OCI-LY7 (cell line): ENCODE results near the gene TPST2. TPM values are rescaled to one million over a fixed set of nuclear protein-coding genes. Genes with fewer than 3 reads are reported as not detected.

ENCODE experiments used
- BruUV-seq: library from RNA; stranded (reverse); fragments of 400-500 nt; replicated peaks from 2 replicates; lab custom pipeline; 2021; lab: Mats Ljungman, UMichigan
- CTCF ChIA-PET: fragments of 300-600 bp; sonication (Branson Sonifier 250); formaldehyde crosslinking; loops from one replicate; lab custom pipeline; 2022; ENCODE audit warnings: antibody characterized with exemption; ENCODE audit not compliant: unreplicated experiment; lab: Charles Lee
- POLR2A ChIA-PET: fragments of 300-600 bp; sonication (Branson Sonifier 250); formaldehyde crosslinking; loops from one replicate; lab custom pipeline; 2022; ENCODE audit warnings: antibody characterized with exemption; lab: Charles Lee
- DNase-seq: peaks from one replicate; pipeline ENCODE4 v3.0.0-alpha.2; 2015; ENCODE audit warnings: low spot score
- H2AFZ ChIP-seq: fragments of 200-600 bp; sonication (generic), shearing (Covaris generic); 2 replicates; pipeline ENCODE4 v1.6.1; 2014; ENCODE audit warnings: mild to moderate bottlenecking, antibody characterized with exemption, low read length, moderate library complexity
- H3K27ac ChIP-seq: fragments of 200-600 bp; sonication (generic); 2 replicates; pipeline ENCODE4 v1.5.1; 2014; ENCODE audit warnings: mixed run types, low read depth, mild to moderate bottlenecking, moderate library complexity, low read length, inconsistent platforms; ENCODE audit not compliant: poor library complexity, severe bottlenecking
- H3K36me3 ChIP-seq: fragments of 200-600 bp; sonication (generic); 2 replicates; pipeline ENCODE4 v1.6.1; 2014; ENCODE audit warnings: mild to moderate bottlenecking, antibody characterized with exemption, low read length, moderate library complexity, mixed read lengths; ENCODE audit not compliant: insufficient read depth
- H3K4me1 ChIP-seq: fragments of 200-600 bp; sonication (generic); 2 replicates; pipeline ENCODE4 v1.5.1; 2014; ENCODE audit warnings: mild to moderate bottlenecking, low read length; ENCODE audit not compliant: insufficient read depth, poor library complexity, severe bottlenecking
- H3K4me2 ChIP-seq: fragments of 200-600 bp; sonication (generic); 2 replicates; pipeline ENCODE4 v1.6.1; 2014; ENCODE audit warnings: mild to moderate bottlenecking, low read length
- H3K4me3 ChIP-seq: fragments of 200-600 bp; sonication (generic); 2 replicates; pipeline ENCODE4 v1.5.1; 2014; ENCODE audit warnings: mild to moderate bottlenecking, low read depth, low read length; ENCODE audit not compliant: poor library complexity, severe bottlenecking
- H3K79me2 ChIP-seq: fragments of 200-600 bp; sonication (generic); 2 replicates; pipeline ENCODE4 v1.6.1; 2016; ENCODE audit warnings: low read depth, mild to moderate bottlenecking, low read length, moderate library complexity, mixed read lengths; ENCODE audit not compliant: insufficient read depth
- H3K9me2 ChIP-seq: fragments of 200-600 bp; sonication (generic); 2 replicates; pipeline ENCODE4 v1.6.1; 2016; ENCODE audit warnings: mild to moderate bottlenecking, low read length, mixed read lengths; ENCODE audit not compliant: insufficient read depth
- H3K9me3 ChIP-seq: fragments of 200-600 bp; sonication (generic); 2 replicates; pipeline ENCODE4 v1.6.1; 2014; ENCODE audit warnings: mild to moderate bottlenecking, mixed run types, low read length, mixed read lengths
- H4K20me1 ChIP-seq: fragments of 200-600 bp; sonication (generic); 2 replicates; pipeline ENCODE4 v1.6.1; 2014; ENCODE audit warnings: mild to moderate bottlenecking, antibody characterized with exemption, low read length, moderate library complexity, mixed read lengths; ENCODE audit not compliant: insufficient read depth
- CTCF ChIP-seq: fragments of 200-600 bp; sonication (generic); conservative IDR thresholded peaks from 2 replicates; pipeline ENCODE4 v1.5.1; 2014; ENCODE audit warnings: mild to moderate bottlenecking, antibody characterized with exemption, low read length, moderate library complexity, mixed read lengths
- EZH2phosphoT487 ChIP-seq: fragments of 200-600 bp; sonication (generic); IDR thresholded peaks from 2 replicates; pipeline ENCODE4 v1.6.1; 2018; ENCODE audit warnings: low read depth, borderline replicate concordance, mild to moderate bottlenecking, mixed run types, antibody characterized with exemption, low read length, moderate library complexity, mixed read lengths
- intact Hi-C: fragments of 100-400 bp; cut with micrococcal nuclease; formaldehyde crosslinking; loops from one replicate; pipeline ENCODE4 v1.10.0; 2022; ENCODE audit not compliant: unreplicated experiment
- total RNA-seq, 2 experiments: library from RNA; depleted of rRNA in 1 of 2; stranded (reverse); fragments of >200 nt in 1 of 2; shearing (Covaris generic) in 1 of 2; gene quantifications; 2 replicates each; pipeline ENCODE4 v1.2.3, GENCODE V29; 2014 to 2022

TPST2 gene
- total RNA-seq, 2 experiments from 2014 or later = 12.5 to 19.1 TPM

GRCh38 chr22:26501996-26502395 lies 87.9 kb downstream of the TPST2 start:
- no peaks in the 10 kb centered on the region for H3K79me2 ChIP-seq
- H3K4me3 ChIP-seq = no peak overlapping the region
- peaks cover 94% of the 10 kb centered on the region for H3K36me3 ChIP-seq
- ChIA-PET POLR2A (interaction anchor here (0.6 to 2.4 kb wide), 8 partner anchors 9 to 233 kb away, joined by 3 to 13 read pairs (median 4); partner anchors contain the start of gene TFIP11), CTCF (no interaction called here)
- H3K4me2 ChIP-seq = no peak overlapping the region
- H3K27ac ChIP-seq = no peak overlapping the region
- no peak overlapping the region for H2AFZ ChIP-seq
- peaks cover 23% of the 10 kb centered on the region for H3K4me1 ChIP-seq
- no peaks in the 10 kb centered on the region for H3K9me3 ChIP-seq
- no peaks in the 10 kb centered on the region for H3K9me2 ChIP-seq
- intact Hi-C loops = no loop called here
- TF ChIP-seq EZH2phosphoT487 (no peak), CTCF (no peak)
- BruUV-seq = no TSS peak
- H4K20me1 ChIP-seq = no peaks in the 10 kb centered on the region
- no peak for DNase-seq

- Histone ChIP-seq H3K4me3 (no peak overlapping the region), H3K4me2 (no peak overlapping the region), H3K27ac (no peak overlapping the region), H3K9me2 (no peaks in the 10 kb centered on the region), H3K36me3 (peaks cover 96% of the 10 kb centered on the region), H3K79me2 (no peaks in the 10 kb centered on the region), H3K9me3 (no peaks in the 10 kb centered on the region), H2AFZ (no peak overlapping the region), H4K20me1 (no peaks in the 10 kb centered on the region), H3K4me1 (peaks cover 23% of the 10 kb centered on the region)
- BruUV-seq = no TSS peak
- intact Hi-C loops = no loop called here
- POLR2A ChIA-PET = interaction anchor here (0.6 kb wide), 1 partner anchor 92 kb away, joined by 4 read pairs; no protein-coding TSS in a partner anchor
- no peak for DNase-seq
- TF ChIP-seq CTCF = no peak
- no peak for TF ChIP-seq EZH2phosphoT487
- CTCF ChIA-PET = no interaction called here
Observed at GRCh38 chr22:26499188-26499703, 90.7 kb downstream of the TPST2 start.

- H3K4me3 ChIP-seq = no peak overlapping the region
- POLR2A ChIA-PET = no interaction called here
Observed at GRCh38 chr22:26496456-26496855, 93.5 kb downstream of the TPST2 start.

More at GRCh38 chr22:26496456-26496855, 93.5 kb downstream of the TPST2 start:
- Histone ChIP-seq H3K79me2 (no peaks in the 10 kb centered on the region), H3K36me3 (peaks cover 97% of the 10 kb centered on the region), H3K9me2 (no peaks in the 10 kb centered on the region), H4K20me1 (no peaks in the 10 kb centered on the region), H3K4me1 (no peaks in the 10 kb centered on the region), H3K27ac (no peak overlapping the region), H3K9me3 (no peaks in the 10 kb centered on the region), H2AFZ (no peak overlapping the region), H3K4me2 (no peak overlapping the region)
- CTCF ChIA-PET = interaction anchor here (1.1 kb wide), 1 partner anchor 171 kb away, joined by 3 read pairs; no protein-coding TSS in a partner anchor
- intact Hi-C loops = no loop called here
- no peak for TF ChIP-seq EZH2phosphoT487
- no peak for TF ChIP-seq CTCF
- no TSS peak for BruUV-seq
- DNase-seq = no peak
